Loucy (cell line): Measurements from ENCODE around the gene JDP2.

Source experiments
- EZH2phosphoT487 ChIP-seq: fragments of 200-600 bp; IDR thresholded peaks from 2 replicates; pipeline ENCODE4 v1.6.1; 2018; ENCODE audit warnings: antibody characterized with exemption, mild to moderate bottlenecking, moderate library complexity, borderline replicate concordance
- TF ChIP-seq, protein P1 (sequence below): fragments of 200-600 bp; sonication (generic); conservative IDR thresholded peaks from 2 replicates; pipeline ENCODE4 v1.5.1; 2014; ENCODE audit warnings: mild to moderate bottlenecking, antibody characterized with exemption, low read length

GRCh38 chr14:75459099-75459741 lies 31.4 kb downstream of the JDP2 start:
- TF ChIP-seq, protein P1, sequence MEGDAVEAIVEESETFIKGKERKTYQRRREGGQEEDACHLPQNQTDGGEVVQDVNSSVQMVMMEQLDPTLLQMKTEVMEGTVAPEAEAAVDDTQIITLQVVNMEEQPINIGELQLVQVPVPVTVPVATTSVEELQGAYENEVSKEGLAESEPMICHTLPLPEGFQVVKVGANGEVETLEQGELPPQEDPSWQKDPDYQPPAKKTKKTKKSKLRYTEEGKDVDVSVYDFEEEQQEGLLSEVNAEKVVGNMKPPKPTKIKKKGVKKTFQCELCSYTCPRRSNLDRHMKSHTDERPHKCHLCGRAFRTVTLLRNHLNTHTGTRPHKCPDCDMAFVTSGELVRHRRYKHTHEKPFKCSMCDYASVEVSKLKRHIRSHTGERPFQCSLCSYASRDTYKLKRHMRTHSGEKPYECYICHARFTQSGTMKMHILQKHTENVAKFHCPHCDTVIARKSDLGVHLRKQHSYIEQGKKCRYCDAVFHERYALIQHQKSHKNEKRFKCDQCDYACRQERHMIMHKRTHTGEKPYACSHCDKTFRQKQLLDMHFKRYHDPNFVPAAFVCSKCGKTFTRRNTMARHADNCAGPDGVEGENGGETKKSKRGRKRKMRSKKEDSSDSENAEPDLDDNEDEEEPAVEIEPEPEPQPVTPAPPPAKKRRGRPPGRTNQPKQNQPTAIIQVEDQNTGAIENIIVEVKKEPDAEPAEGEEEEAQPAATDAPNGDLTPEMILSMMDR = no peak; the same call in 1 of the 2 replicates
- no peak for TF ChIP-seq EZH2phosphoT487
